ENCODE results near the gene WDR3.

Gene WDR3

DNA sequence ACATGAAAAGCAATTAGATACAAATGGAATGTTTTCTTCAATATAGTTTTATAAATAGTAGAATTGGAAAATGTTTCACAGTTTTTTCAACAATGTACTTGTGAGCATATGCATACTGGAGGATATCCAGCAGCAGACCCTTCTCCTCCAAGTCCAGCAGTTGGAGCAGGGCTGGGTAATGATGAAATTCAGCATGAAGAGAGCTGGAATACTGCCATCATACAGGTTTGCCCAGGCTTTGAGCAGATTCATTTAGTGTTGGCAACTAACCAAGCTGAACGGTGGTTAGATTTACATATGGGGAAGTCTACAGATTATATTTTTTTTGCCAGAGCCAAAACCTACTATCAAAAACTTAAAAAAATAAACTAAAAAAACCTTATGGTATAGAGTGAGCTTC is 38.3 kb downstream of the WDR3 start:
- no peak for TF ChIP-seq JUND (IDR thresholded peaks at IDR 0.05; ENCODE audit: low read depth)
- peak in 1 of 2 experiments; percentile 37 for DNase-seq (ENCODE audit: low read depth in 1 of 2, low spot score in 1 of 2)
- in situ Hi-C loops (cut with HindIII; ENCODE audit: low pct_unique_long_range_greater_than_20kb, low sequenced_read_pairs) = no loop called here

GRCh38 chr1:117970252-117970651 is 40.7 kb downstream of the WDR3 start:
- TF ChIP-seq JUND (IDR thresholded peaks at IDR 0.05; ENCODE audit: low read depth) = no peak
- DNase-seq (ENCODE audit: low read depth in 1 of 2, low spot score in 1 of 2) = no peak
- in situ Hi-C loops (cut with HindIII; ENCODE audit: low pct_unique_long_range_greater_than_20kb, low sequenced_read_pairs) = no loop called here

- DNase-seq (ENCODE audit: low read depth in 1 of 2, low spot score in 1 of 2) = no peak
- in situ Hi-C loops (cut with HindIII; ENCODE audit: low pct_unique_long_range_greater_than_20kb, low sequenced_read_pairs) = no loop called here
- no peak for TF ChIP-seq JUND (IDR thresholded peaks at IDR 0.05; ENCODE audit: low read depth)
Measured at GRCh38 chr1:117971777-117972176, 42.2 kb downstream of the WDR3 start.

DNA sequence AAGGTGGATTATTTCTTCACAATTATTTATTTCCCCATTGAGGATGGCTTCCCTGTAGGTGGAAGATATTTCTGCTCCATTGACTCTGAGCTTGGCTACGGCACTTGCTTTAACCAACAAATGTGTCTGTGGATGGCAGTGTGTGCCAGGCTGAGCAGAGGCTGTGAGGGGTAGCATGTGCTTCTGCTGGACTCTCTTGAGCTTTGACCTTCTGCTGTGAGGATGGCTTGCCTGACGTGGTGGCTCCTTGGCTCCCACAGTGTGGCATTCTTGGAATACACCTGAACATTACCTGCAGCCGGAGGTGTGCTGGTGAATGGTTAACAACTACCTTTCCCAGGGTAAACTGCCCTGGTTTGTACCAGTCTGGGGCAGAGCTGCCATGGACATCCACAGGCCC is 46.8 kb downstream of the WDR3 start:
- no peak for DNase-seq (ENCODE audit: low read depth in 1 of 2, low spot score in 1 of 2)
- no peak for TF ChIP-seq JUND (IDR thresholded peaks at IDR 0.05; ENCODE audit: low read depth)
- in situ Hi-C loops (cut with HindIII; ENCODE audit: low pct_unique_long_range_greater_than_20kb, low sequenced_read_pairs) = no loop called here

DNA sequence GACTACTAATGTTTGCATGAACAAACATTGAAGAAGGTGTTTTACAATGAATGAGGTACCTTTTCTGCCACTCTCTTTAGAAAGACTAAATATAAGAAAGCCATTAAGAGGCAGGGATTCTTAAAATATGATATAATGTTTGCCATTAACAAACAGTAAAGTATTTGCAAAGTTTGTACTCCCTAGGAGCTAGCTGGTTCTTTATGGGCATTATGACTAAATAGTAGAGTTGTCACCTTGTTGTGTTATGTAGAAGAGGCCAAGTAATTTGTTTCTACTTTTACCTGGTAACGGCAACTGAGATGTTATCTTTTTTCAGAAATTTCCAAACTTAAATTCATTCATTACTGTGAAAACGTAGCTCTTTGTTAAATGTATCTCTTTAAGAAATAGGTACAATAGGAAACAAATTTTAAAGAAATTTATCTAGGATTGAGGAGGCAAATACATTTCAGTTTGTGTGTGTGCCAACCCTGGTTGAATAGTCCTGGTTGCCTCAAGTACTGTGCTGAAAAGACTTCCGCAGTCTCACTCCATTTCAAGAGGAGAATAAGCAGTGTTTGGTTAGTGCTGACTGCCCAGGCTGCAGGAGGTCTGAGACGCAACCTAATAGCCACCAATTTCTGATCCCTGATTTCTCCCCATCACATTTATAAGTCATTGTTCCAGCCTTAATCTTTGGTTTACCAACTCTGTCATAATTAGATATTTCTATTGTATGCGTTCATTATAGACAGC is 52.1 kb downstream of the WDR3 start:
- in situ Hi-C loops (cut with HindIII; ENCODE audit: low pct_unique_long_range_greater_than_20kb, low sequenced_read_pairs) = no loop called here
- DNase-seq (ENCODE audit: low read depth in 1 of 2, low spot score in 1 of 2) = peak in 1 of 2 experiments; percentile 11
- no peak for TF ChIP-seq JUND (IDR thresholded peaks at IDR 0.05; ENCODE audit: low read depth)

DNA sequence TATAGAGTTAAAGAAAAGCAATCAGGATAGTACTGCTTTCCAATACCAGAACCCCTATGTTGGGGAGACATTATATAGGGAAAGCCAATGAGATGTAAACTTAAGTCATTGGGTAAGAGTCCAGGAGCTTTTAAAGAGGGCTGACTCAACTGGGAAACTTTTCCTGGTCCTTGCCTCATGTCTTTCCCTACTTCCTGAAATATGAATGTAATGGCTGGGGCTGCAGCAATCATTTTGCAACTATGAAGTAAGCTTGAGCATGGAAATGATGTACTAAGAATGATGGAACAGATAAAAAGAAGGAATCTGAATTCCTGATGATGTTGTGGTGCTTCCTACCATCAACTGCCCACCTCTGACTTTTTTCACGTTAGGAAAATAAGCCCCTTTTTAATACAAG is 55.7 kb downstream of the WDR3 start:
- no peak for TF ChIP-seq JUND (IDR thresholded peaks at IDR 0.05; ENCODE audit: low read depth)
- in situ Hi-C loops (cut with HindIII; ENCODE audit: low pct_unique_long_range_greater_than_20kb, low sequenced_read_pairs) = no loop called here
- DNase-seq (ENCODE audit: low read depth in 1 of 2, low spot score in 1 of 2) = no peak

DNA sequence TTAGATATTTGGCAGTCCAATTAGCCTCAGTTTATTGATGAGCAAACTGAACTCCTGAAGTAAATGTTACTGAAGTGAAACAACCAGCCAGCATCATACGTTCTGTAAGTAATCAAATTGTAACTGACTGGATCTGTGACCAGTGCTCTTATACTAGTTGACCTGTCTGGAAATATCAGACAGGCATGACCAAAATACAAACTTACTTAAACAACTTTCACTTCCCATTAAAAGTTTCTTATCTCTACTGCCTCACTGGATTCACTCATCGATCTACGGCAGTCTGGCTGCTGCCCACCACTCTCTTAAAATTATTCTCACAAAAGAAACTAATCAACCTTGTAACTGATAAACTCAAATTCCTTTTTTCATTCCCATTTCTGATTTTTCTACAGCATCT is 56.4 kb downstream of the WDR3 start:
- TF ChIP-seq JUND (IDR thresholded peaks at IDR 0.05; ENCODE audit: low read depth) = no peak
- no peak for DNase-seq (ENCODE audit: low read depth in 1 of 2, low spot score in 1 of 2)
- in situ Hi-C loops (cut with HindIII; ENCODE audit: low pct_unique_long_range_greater_than_20kb, low sequenced_read_pairs) = no loop called here

GRCh38 chr1:118004312-118004711 is 74.8 kb downstream of the WDR3 start:
- TF ChIP-seq JUND (IDR thresholded peaks at IDR 0.05; ENCODE audit: low read depth) = no peak
- in situ Hi-C loops (cut with HindIII; ENCODE audit: low pct_unique_long_range_greater_than_20kb, low sequenced_read_pairs) = no loop called here
- DNase-seq (ENCODE audit: low read depth in 1 of 2, low spot score in 1 of 2) = no peak

DNA sequence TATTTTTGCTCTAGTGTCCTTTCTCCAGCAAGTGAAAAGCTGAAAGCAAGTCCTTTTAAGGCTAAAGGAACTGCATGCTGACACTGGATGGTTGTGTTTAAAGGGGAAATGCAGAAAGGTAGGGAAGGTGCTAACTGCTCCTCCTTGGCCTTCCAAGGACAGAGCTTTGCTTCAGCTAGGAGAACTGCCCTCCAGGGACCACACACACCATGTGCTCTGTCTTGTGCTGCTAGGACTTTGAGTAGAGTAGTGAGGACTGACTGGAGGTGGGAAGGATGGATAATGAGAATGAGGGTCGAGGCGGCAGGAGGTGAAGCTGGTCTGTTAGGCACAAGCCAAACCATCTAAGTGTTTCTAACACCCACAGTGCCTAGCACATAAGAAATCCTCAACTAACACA is 77.9 kb downstream of the WDR3 start:
- DNase-seq (ENCODE audit: low read depth in 1 of 2, low spot score in 1 of 2) = no peak
- TF ChIP-seq JUND (IDR thresholded peaks at IDR 0.05; ENCODE audit: low read depth) = no peak
- in situ Hi-C loops (cut with HindIII; ENCODE audit: low pct_unique_long_range_greater_than_20kb, low sequenced_read_pairs) = no loop called here

DNA sequence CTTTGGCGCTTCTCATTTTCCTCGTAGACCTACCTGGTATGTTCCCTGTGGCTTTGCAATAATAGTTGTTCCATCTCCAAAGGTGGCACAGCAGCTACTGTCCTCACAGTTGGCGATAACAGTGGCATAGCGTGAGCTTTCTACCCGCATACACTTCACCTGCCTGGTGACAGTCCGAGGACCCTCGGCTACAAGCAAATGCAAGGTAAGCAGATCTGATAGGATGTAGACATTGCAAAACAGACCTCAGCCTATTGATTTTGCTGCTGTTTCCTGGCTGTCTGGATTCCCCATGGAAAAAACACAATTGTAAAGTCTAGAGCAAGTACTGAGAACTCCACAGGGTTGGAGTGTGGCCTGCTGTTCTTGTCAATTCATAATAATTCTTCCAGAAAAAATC is 78.5 kb downstream of the WDR3 start:
- DNase-seq (ENCODE audit: low read depth in 1 of 2, low spot score in 1 of 2) = no peak
- in situ Hi-C loops (cut with HindIII; ENCODE audit: low pct_unique_long_range_greater_than_20kb, low sequenced_read_pairs) = no loop called here
- no peak for TF ChIP-seq JUND (IDR thresholded peaks at IDR 0.05; ENCODE audit: low read depth)

DNA sequence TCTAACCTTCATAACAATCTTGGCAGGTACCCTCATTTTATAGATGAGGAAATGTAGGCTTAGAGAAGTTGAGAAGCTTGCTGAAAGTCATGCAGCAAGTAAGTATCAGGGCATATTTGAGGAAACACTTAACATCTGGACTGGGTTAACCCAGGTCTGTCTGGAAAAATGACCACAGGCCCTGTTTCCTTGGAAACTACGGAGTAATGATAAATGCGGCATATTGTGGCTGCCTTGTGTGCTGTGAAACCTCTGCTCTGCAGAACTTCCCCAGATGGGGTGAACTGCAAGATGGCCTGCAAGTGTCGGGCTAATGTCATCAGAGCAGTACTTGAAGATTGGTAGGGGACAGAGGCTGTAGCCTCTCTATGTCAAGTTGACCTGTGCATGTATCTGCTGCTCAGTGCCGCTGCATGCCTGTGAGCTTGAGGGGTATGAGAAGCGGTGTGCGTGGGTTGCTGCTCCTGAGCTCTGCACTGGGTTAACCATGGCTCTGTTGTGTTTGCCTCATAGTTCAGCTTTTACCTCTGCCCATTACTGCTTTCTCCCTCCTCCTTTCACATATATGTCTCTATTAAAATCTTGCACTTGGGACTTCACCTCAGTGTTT is 83.1 kb downstream of the WDR3 start:
- in situ Hi-C loops (cut with HindIII; ENCODE audit: low pct_unique_long_range_greater_than_20kb, low sequenced_read_pairs) = no loop called here
- no peak for DNase-seq (ENCODE audit: low read depth in 1 of 2, low spot score in 1 of 2)
- no peak for TF ChIP-seq JUND (IDR thresholded peaks at IDR 0.05; ENCODE audit: low read depth)

DNA sequence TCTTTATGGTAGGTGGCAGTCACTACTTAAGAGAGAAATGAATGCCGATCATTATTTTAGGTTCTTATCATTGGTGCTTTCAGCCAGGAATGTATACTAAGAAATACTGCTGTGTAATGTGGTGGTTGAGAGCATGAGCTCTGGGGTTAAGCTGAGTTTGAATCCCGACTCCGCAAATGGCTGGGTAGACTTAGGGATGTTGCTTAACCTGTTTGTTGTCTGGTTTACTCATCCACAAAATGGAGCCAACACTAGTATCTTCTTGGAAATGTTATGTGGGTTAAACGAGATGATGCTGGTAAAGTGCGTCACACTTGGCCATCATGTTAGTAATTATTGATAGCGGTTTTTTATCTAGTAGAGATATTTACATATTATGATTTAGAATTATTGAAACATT is 83.8 kb downstream of the WDR3 start:
- in situ Hi-C loops (cut with HindIII; ENCODE audit: low pct_unique_long_range_greater_than_20kb, low sequenced_read_pairs) = no loop called here
- no peak for DNase-seq (ENCODE audit: low read depth in 1 of 2, low spot score in 1 of 2)
- TF ChIP-seq JUND (IDR thresholded peaks at IDR 0.05; ENCODE audit: low read depth) = no peak

GRCh38 chr1:118013938-118014337 is 84.4 kb downstream of the WDR3 start:
- in situ Hi-C loops (cut with HindIII; ENCODE audit: low pct_unique_long_range_greater_than_20kb, low sequenced_read_pairs) = no loop called here
- DNase-seq (ENCODE audit: low read depth in 1 of 2, low spot score in 1 of 2) = no peak
- no peak for TF ChIP-seq JUND (IDR thresholded peaks at IDR 0.05; ENCODE audit: low read depth)

Measured in T47D (cell line).